K562 (cell line): ENCODE data around the gene CLSTN1. TPM values are rescaled to one million over a fixed set of nuclear protein-coding genes. Genes with fewer than 3 reads are reported as not detected.

Source experiments
- BHLHE40 ChIP-seq: IDR thresholded peaks from 2 replicates; pipeline ENCODE4 v1.6.1; 2011; ENCODE audit warnings: low read length, improper control_type of control experiment
- SMC3 ChIP-seq: conservative IDR thresholded peaks from 2 replicates; pipeline ENCODE4 v1.6.1; 2011; ENCODE audit warnings: low read depth, low read length, improper control_type of control experiment; ENCODE audit not compliant: insufficient read depth
- STAT6 ChIP-seq: sonication (generic); formaldehyde crosslinking; IDR thresholded peaks from 2 replicates; pipeline ENCODE4 v1.8.1; 2023; ENCODE audit warnings: mild to moderate bottlenecking, missing genetic modification reagents
- ZBTB33 ChIP-seq: sonication (generic); formaldehyde crosslinking; IDR thresholded peaks from 2 replicates; pipeline ENCODE4 v1.8.1; 2023; ENCODE audit warnings: mild to moderate bottlenecking, missing genetic modification reagents
- ZKSCAN8 ChIP-seq: fragments of 200-800 bp; sonication (Bioruptor generic); IDR thresholded peaks from 2 replicates; pipeline ENCODE4 v1.6.1; 2016; ENCODE audit warnings: missing genetic modification characterization, missing compliant biosample characterization
- ZNF407 ChIP-seq: fragments of 450-650 bp; IDR thresholded peaks from 2 replicates; pipeline ENCODE4 v1.6.1; 2016; ENCODE audit warnings: low read depth
- polyA plus RNA-seq, 8 experiments: library from polyadenylated mRNA; depleted of rRNA in 4 of 8; stranded (reverse) in 5 of 8; unstranded in 3 of 8; fragments of >200 nt; fragmentation: Nextera tagmentation in 2 of 8; fragmentation: Illumina TruSeq in 1 of 8; extraction: Ambion mirVana in 2 of 8; extraction: Trizol in 1 of 8; gene quantifications; 2 replicates each; pipeline versions ENCODE4 v1.2.1 to v1.2.3, GENCODE V29; 2011 to 2014; ENCODE audit warnings: inconsistent platforms in 1 of 8, missing spikeins in 1 of 8
- total RNA-seq, 7 experiments: library from RNA; depleted of rRNA in 6 of 7; stranded (reverse); fragments of >200 nt in 6 of 7; fragmentation: Illumina TruSeq in 2 of 7; extraction: Trizol in 2 of 7; gene quantifications; 2 replicates each; pipeline versions ENCODE4 v1.2.1 to v1.2.3, GENCODE V29; 2011 to 2021; ENCODE audit warnings: low replicate concordance in 1 of 7
- TF ChIP-seq, protein P1 (sequence below), 2 experiments: IDR thresholded peaks; 2 replicates each; pipeline ENCODE4 v1.6.1; 2012; ENCODE audit warnings: improper control_type of control experiment in 2 of 2, low read depth in 2 of 2, low read length in 2 of 2, borderline replicate concordance in 1 of 2
- TF ChIP-seq, protein P2 (sequence below): sonication (generic); formaldehyde crosslinking; IDR thresholded peaks from 2 replicates; pipeline ENCODE4 v1.8.0; 2022; ENCODE audit warnings: mild to moderate bottlenecking, missing genetic modification reagents

CLSTN1 gene
- total and polyA plus RNA-seq, 9 of the 15 experiments (the other 6 are each of a cell fraction or from before 2014, with no cell fraction given) = 1.1 to 32.5 (median 13.3) TPM

DNA sequence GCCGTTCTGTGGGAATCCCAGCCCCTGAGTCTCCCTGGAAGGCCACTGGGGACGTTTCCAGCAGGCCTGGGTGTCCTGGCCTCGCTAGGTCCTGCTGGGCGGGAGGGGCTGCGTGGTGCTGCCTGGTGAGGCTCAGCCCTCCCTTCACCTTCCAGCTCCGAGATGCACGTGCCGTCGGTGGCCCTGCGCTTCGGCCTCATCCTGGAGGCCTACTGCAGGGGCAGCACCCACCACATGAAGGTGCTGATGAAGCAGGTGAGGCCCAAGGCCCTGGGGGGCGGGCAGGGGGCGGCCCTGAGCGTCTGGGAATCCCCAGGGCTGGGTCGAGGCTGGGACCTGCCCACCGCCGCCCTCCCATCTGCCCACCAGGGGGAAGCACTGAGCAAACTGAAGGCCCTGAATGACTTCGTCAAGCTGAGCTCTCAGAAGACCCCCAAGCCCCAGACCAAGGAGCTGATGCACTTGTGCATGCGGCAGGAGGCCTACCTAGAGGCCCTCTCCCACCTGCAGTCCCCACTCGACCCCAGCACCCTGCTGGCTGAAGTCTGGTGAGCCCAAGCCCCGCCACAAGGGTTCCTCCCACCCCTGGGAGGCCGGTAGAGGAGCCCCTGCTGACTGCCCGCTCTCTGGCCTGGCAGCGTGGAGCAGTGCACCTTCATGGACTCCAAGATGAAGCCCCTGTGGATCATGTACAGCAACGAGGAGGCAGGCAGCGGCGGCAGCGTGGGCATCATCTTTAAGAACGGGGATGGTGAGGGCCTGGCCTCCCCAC is 102.0 kb downstream of the CLSTN1 start (continued):
- TF ChIP-seq, protein P1, sequence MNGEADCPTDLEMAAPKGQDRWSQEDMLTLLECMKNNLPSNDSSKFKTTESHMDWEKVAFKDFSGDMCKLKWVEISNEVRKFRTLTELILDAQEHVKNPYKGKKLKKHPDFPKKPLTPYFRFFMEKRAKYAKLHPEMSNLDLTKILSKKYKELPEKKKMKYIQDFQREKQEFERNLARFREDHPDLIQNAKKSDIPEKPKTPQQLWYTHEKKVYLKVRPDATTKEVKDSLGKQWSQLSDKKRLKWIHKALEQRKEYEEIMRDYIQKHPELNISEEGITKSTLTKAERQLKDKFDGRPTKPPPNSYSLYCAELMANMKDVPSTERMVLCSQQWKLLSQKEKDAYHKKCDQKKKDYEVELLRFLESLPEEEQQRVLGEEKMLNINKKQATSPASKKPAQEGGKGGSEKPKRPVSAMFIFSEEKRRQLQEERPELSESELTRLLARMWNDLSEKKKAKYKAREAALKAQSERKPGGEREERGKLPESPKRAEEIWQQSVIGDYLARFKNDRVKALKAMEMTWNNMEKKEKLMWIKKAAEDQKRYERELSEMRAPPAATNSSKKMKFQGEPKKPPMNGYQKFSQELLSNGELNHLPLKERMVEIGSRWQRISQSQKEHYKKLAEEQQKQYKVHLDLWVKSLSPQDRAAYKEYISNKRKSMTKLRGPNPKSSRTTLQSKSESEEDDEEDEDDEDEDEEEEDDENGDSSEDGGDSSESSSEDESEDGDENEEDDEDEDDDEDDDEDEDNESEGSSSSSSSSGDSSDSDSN (IDR thresholded peaks at IDR 0.05; ENCODE audit: borderline replicate concordance in 1 of 2, low read depth in 2 of 2, low read length in 2 of 2) = no peak
- TF ChIP-seq SMC3 = peak; percentile 54
- peak; percentile 70; the same call in 1 of the 2 replicates for TF ChIP-seq ZBTB33
- TF ChIP-seq STAT6 (CRISPR knock-in tag) = no peak
- no peak for TF ChIP-seq ZKSCAN8
- TF ChIP-seq, protein P2, sequence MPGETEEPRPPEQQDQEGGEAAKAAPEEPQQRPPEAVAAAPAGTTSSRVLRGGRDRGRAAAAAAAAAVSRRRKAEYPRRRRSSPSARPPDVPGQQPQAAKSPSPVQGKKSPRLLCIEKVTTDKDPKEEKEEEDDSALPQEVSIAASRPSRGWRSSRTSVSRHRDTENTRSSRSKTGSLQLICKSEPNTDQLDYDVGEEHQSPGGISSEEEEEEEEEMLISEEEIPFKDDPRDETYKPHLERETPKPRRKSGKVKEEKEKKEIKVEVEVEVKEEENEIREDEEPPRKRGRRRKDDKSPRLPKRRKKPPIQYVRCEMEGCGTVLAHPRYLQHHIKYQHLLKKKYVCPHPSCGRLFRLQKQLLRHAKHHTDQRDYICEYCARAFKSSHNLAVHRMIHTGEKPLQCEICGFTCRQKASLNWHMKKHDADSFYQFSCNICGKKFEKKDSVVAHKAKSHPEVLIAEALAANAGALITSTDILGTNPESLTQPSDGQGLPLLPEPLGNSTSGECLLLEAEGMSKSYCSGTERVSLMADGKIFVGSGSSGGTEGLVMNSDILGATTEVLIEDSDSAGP = no peak
- no peak for TF ChIP-seq ZNF407
- TF ChIP-seq BHLHE40 = peak; percentile 64
